CD14-positive monocyte (primary cell): ENCODE measurements around the gene SEL1L3. TPM values are rescaled to one million over a fixed set of nuclear protein-coding genes. Genes with fewer than 3 reads are reported as not detected.

Experiments
- DNase-seq, 3 donors: peaks; one replicate each; pipeline ENCODE4 v3.0.0-alpha.2; 2011 to 2022
- H2AFZ ChIP-seq: 2 replicates; pipeline ENCODE4 v1.6.0; 2012; ENCODE audit warnings: mild to moderate bottlenecking, low read depth, low read length, inconsistent platforms; ENCODE audit not compliant: insufficient read depth, poor library complexity, severe bottlenecking
- H3K27ac ChIP-seq, 2 donors: 1 replicate in 1 of 2; 2 replicates in 1 of 2; pipeline ENCODE4 v1.5.1; 2012 to 2013; ENCODE audit warnings: low read length in 2 of 2, control low read depth in 1 of 2, inconsistent platforms in 1 of 2, low read depth in 1 of 2, mild to moderate bottlenecking in 1 of 2
- H3K27me3 ChIP-seq, 2 donors: one replicate each; pipeline versions ENCODE4 v1.6.0 to v1.6.1; 2011 to 2013; ENCODE audit warnings: low read length in 2 of 2; ENCODE audit not compliant: control insufficient read depth in 2 of 2, insufficient read depth in 2 of 2
- H3K36me3 ChIP-seq, 2 donors: replicated peaks in 1 of 2; 1 replicate in 1 of 2; 2 replicates in 1 of 2; pipeline versions ENCODE4 v1.5.1 to v1.6.1; 2012 to 2013; ENCODE audit warnings: low read length in 2 of 2, control low read depth in 1 of 2, inconsistent platforms in 1 of 2, mild to moderate bottlenecking in 1 of 2; ENCODE audit not compliant: insufficient read depth in 2 of 2, control insufficient read depth in 1 of 2
- H3K4me1 ChIP-seq, 2 donors: 1 replicate in 1 of 2; 2 replicates in 1 of 2; pipeline versions ENCODE4 v1.5.1 to v1.6.1; 2012 to 2013; ENCODE audit warnings: low read length in 2 of 2, control low read depth in 1 of 2, inconsistent platforms in 1 of 2, mild to moderate bottlenecking in 1 of 2, moderate library complexity in 1 of 2; ENCODE audit not compliant: insufficient read depth in 2 of 2, control insufficient read depth in 1 of 2
- H3K4me2 ChIP-seq: replicated peaks from 2 replicates; pipeline ENCODE3; 2012; ENCODE audit warnings: low read length, moderate library complexity, mild to moderate bottlenecking; ENCODE audit not compliant: poor library complexity, severe bottlenecking; ENCODE audit errors: extremely low read depth
- H3K4me3 ChIP-seq, 3 experiments: fragments of 200-600 bp in 1 of 3; sonication (generic) in 1 of 3; replicated peaks in 1 of 3; 1 replicate in 2 of 3; 2 replicates in 1 of 3; pipeline ENCODE4 v1.5.1; 2011 to 2013; ENCODE audit warnings: low read length in 3 of 3, mild to moderate bottlenecking in 3 of 3, control low read depth in 2 of 3, low read depth in 2 of 3, inconsistent platforms in 1 of 3, moderate library complexity in 1 of 3
- H3K79me2 ChIP-seq: 2 replicates; pipeline ENCODE4 v1.6.0; 2012; ENCODE audit warnings: mild to moderate bottlenecking, control low read depth, inconsistent platforms, low read length, moderate library complexity; ENCODE audit not compliant: insufficient read depth
- H3K9ac ChIP-seq: 2 replicates; pipeline ENCODE4 v1.6.0; 2017; ENCODE audit warnings: low read length, mild to moderate bottlenecking; ENCODE audit not compliant: insufficient read depth, poor library complexity, severe bottlenecking
- H3K9me3 ChIP-seq, 2 donors: replicated peaks in 1 of 2; 1 replicate in 1 of 2; 2 replicates in 1 of 2; pipeline versions ENCODE4 v1.5.1 to v1.6.1; 2012 to 2013; ENCODE audit warnings: low read length in 2 of 2, control low read depth in 1 of 2; ENCODE audit not compliant: control insufficient read depth in 1 of 2, insufficient read depth in 1 of 2
- H4K20me1 ChIP-seq: 2 replicates; pipeline ENCODE4 v1.6.0; 2012; ENCODE audit warnings: mild to moderate bottlenecking, low read length, control low read depth, moderate library complexity; ENCODE audit not compliant: insufficient read depth
- H3K27ac Mint-ChIP-seq, 7 donors: one replicate each; pipeline ENCODE4 v1.8.0; 2020; ENCODE audit warnings: mild to moderate bottlenecking in 7 of 7, mixed read lengths in 7 of 7, moderate library complexity in 6 of 7, inconsistent platforms in 2 of 7
- H3K27me3 Mint-ChIP-seq, 3 donors: one replicate each; pipeline ENCODE4 v1.8.0; 2021 to 2022; ENCODE audit warnings: low read depth in 3 of 3, mild to moderate bottlenecking in 3 of 3, mixed read lengths in 3 of 3, moderate library complexity in 3 of 3, inconsistent platforms in 1 of 3
- H3K36me3 Mint-ChIP-seq, 2 donors: one replicate each; pipeline ENCODE4 v1.8.0; 2020; ENCODE audit warnings: mixed read lengths in 2 of 2, inconsistent platforms in 1 of 2, mild to moderate bottlenecking in 1 of 2
- H3K4me1 Mint-ChIP-seq: one replicate; pipeline ENCODE4 v1.8.0; 2020; ENCODE audit warnings: mild to moderate bottlenecking, mixed read lengths
- H3K4me3 Mint-ChIP-seq, 2 donors: one replicate each; pipeline ENCODE4 v1.8.0; 2020; ENCODE audit warnings: mild to moderate bottlenecking in 2 of 2, mixed read lengths in 2 of 2, moderate library complexity in 1 of 2
- H3K9me3 Mint-ChIP-seq, 7 donors: one replicate each; pipeline ENCODE4 v1.8.0; 2020 to 2022; ENCODE audit warnings: mixed read lengths in 7 of 7, mild to moderate bottlenecking in 6 of 7, moderate library complexity in 6 of 7, inconsistent platforms in 2 of 7
- WGBS: methylation state at CpG from one replicate; pipeline ENCODE4 v1.1.5; 2013; ENCODE audit warnings: missing lambda C conversion rate; ENCODE audit not compliant: insufficient coverage; 5-methylcytosine and 5-hydroxymethylcytosine counted together
- intact Hi-C, 2 donors: fragments of 100-400 bp; cut with micrococcal nuclease; formaldehyde crosslinking; loops; one replicate each; pipeline versions ENCODE4 v1.15.0 to v1.15.1; 2023
- polyA plus RNA-seq, 3 donors: library from polyadenylated mRNA; depleted of rRNA in 1 of 3; unstranded in 2 of 3; stranded (reverse) in 1 of 3; fragments of 300-500 nt in 2 of 3; fragments of >200 nt in 1 of 3; fragmentation: Illumina TruSeq in 2 of 3; gene quantifications; 1 replicate in 2 of 3; 2 replicates in 1 of 3; pipeline ENCODE4 v1.2.3, GENCODE V29; 2012 to 2021
- TF ChIP-seq, protein P1 (sequence below): fragments of 200-600 bp; IDR thresholded peaks from one replicate; pipeline ENCODE4 v1.8.0; 2022; ENCODE audit warnings: antibody characterized with exemption, mild to moderate bottlenecking

Gene SEL1L3
- polyA plus RNA-seq, 3 donors = 0.61 to 2.2 (median 1.7) TPM

DNA sequence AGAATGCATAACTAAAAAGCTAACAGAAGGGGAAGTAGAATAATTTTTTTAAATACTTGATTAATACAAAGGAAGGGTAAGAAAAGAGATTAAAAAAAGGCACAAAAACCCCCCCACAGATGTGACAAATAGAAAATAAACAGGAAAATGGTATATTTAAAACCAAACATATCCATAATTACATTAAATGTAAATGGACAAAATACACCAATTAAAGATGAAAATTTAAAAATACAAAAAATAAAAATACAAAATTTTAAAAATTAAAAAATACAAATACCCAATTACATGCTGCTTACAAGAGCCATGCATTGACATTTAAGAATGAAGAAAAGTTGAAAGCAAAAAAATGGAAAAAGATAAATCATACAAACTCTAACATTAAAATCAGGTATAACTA is 86.0 kb downstream of the SEL1L3 start:
- Mint-ChIP-seq H3K36me3 (peaks cover 0 to 2% of the 10 kb centered on the region in 2 donors), H3K9me3 (peaks cover 0 to 3% (median 0%) of the 10 kb centered on the region in 7 donors), H3K4me1 (no peaks in the 10 kb centered on the region), H3K4me3 (no peak overlapping the region), H3K27me3 (peaks cover 0 to 1% (median under 1%) of the 10 kb centered on the region in 3 donors), H3K27ac (no peak overlapping the region)
- Histone ChIP-seq H3K27me3 (no peaks in the 10 kb centered on the region), H3K79me2 (no peaks in the 10 kb centered on the region), H3K27ac (no peak overlapping the region), H3K4me1 (no peaks in the 10 kb centered on the region), H2AFZ (no peak overlapping the region), H3K9me3 (no peaks in the 10 kb centered on the region), H3K36me3 (no peaks in the 10 kb centered on the region), H3K4me2 (no peak overlapping the region), H3K4me3 (no peak overlapping the region), H3K9ac (no peak overlapping the region), H4K20me1 (no peaks in the 10 kb centered on the region)
- no peak for DNase-seq
- intact Hi-C loops = no loop called here
- TF ChIP-seq, protein P1, sequence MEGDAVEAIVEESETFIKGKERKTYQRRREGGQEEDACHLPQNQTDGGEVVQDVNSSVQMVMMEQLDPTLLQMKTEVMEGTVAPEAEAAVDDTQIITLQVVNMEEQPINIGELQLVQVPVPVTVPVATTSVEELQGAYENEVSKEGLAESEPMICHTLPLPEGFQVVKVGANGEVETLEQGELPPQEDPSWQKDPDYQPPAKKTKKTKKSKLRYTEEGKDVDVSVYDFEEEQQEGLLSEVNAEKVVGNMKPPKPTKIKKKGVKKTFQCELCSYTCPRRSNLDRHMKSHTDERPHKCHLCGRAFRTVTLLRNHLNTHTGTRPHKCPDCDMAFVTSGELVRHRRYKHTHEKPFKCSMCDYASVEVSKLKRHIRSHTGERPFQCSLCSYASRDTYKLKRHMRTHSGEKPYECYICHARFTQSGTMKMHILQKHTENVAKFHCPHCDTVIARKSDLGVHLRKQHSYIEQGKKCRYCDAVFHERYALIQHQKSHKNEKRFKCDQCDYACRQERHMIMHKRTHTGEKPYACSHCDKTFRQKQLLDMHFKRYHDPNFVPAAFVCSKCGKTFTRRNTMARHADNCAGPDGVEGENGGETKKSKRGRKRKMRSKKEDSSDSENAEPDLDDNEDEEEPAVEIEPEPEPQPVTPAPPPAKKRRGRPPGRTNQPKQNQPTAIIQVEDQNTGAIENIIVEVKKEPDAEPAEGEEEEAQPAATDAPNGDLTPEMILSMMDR = no peak

DNA sequence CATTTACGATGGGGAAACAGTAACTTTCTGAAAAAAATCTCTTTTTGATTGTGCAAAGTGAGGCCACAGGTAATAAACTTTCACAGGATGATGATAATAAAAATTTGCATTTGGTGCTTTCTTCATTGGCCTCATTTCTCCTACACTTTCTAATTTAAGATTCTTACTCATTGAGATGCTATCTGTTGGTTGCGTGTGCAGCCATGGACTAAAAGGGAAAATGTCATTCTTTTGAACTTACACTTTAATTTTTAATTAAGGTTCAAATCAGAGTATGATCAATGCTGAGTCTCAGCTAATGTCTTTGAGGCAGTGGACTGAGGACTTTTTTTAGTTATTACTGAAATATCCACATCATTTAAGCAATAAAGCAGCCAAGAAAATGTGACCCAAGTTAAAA is 87.6 kb downstream of the SEL1L3 start:
- no peaks in the 10 kb centered on the region for H3K36me3 ChIP-seq
- no peaks in the 10 kb centered on the region for H3K4me1 Mint-ChIP-seq
- DNase-seq = no peak

More for the DNA sequence above, 87.6 kb downstream of the SEL1L3 start:
- Histone ChIP-seq H4K20me1 (no peaks in the 10 kb centered on the region), H2AFZ (no peak overlapping the region), H3K9ac (no peak overlapping the region), H3K9me3 (no peaks in the 10 kb centered on the region), H3K4me2 (no peak overlapping the region), H3K27ac (no peak overlapping the region), H3K4me1 (no peaks in the 10 kb centered on the region), H3K4me3 (no peak overlapping the region), H3K79me2 (no peaks in the 10 kb centered on the region), H3K27me3 (no peaks in the 10 kb centered on the region)
- peaks cover 0 to 3% (median 0%) of the 10 kb centered on the region in 7 donors for H3K9me3 Mint-ChIP-seq
- H3K27me3 Mint-ChIP-seq = peaks cover 0 to 1% (median 1%) of the 10 kb centered on the region in 3 donors
- H3K36me3 Mint-ChIP-seq = peaks cover 0 to 2% of the 10 kb centered on the region in 2 donors
- intact Hi-C loops = no loop called here
- TF ChIP-seq, protein P1 = no peak
- H3K4me3 Mint-ChIP-seq = no peak overlapping the region
- no peak overlapping the region for H3K27ac Mint-ChIP-seq
- WGBS = no CpG with 5 or more reads among the region's 2 CpGs
